GM12874 (cell line): ENCODE results near the gene SHANK3.

Source experiments
- CTCF ChIP-seq: IDR thresholded peaks from 2 replicates; pipeline ENCODE4 v1.5.1; 2011; ENCODE audit warnings: low read depth, mild to moderate bottlenecking, control low read depth, low read length, moderate library complexity; ENCODE audit not compliant: insufficient read depth

SHANK3 gene

GRCh38 chr22:50721257-50721844, 48.7 kb downstream of the SHANK3 start:
- no peak for TF ChIP-seq CTCF

- no peak for TF ChIP-seq CTCF
Measured at GRCh38 chr22:50722048-50722701, 49.6 kb downstream of the SHANK3 start.
